ENCODE results near the gene RXRB. TPM values are rescaled to one million over a fixed set of nuclear protein-coding genes. Genes with fewer than 3 reads are reported as not detected.

RXRB gene
- total RNA-seq, 1 donor from 2014 or later = 21.6 TPM

GRCh38 chr6:33183071-33183683 lies 17.3 kb downstream of the RXRB start:
- intact Hi-C loops (cut with DNase I) = no loop called here
- H3K4me3 ChIP-seq = no peak overlapping the region
- no peaks in the 10 kb centered on the region for H3K36me3 ChIP-seq
- no peaks in the 10 kb centered on the region for H3K27me3 ChIP-seq
- no peaks in the 10 kb centered on the region for H3K9me3 ChIP-seq
- no peak for DNase-seq (ENCODE audit: low spot score in 2 of 2)
- H3K4me1 ChIP-seq = no peaks in the 10 kb centered on the region
- no peak for TF ChIP-seq CTCF (IDR thresholded peaks at IDR 0.05)
- no peak overlapping the region for H3K27ac ChIP-seq

GRCh38 chr6:33181141-33181540 lies 19.3 kb downstream of the RXRB start:
- Histone ChIP-seq H3K27ac (no peak overlapping the region), H3K4me1 (no peaks in the 10 kb centered on the region), H3K9me3 (no peaks in the 10 kb centered on the region), H3K27me3 (no peaks in the 10 kb centered on the region), H3K36me3 (no peaks in the 10 kb centered on the region), H3K4me3 (no peak overlapping the region)
- TF ChIP-seq CTCF (IDR thresholded peaks at IDR 0.05) = no peak
- DNase-seq (ENCODE audit: low spot score in 2 of 2) = no peak
- intact Hi-C loops (cut with DNase I) = no loop called here

- no peaks in the 10 kb centered on the region for H3K9me3 ChIP-seq
- H3K4me3 ChIP-seq = no peak overlapping the region
- no peak for TF ChIP-seq CTCF (IDR thresholded peaks at IDR 0.05)
- no peaks in the 10 kb centered on the region for H3K27me3 ChIP-seq
- no peak overlapping the region for H3K27ac ChIP-seq
- no peaks in the 10 kb centered on the region for H3K36me3 ChIP-seq
- H3K4me1 ChIP-seq = no peaks in the 10 kb centered on the region
- intact Hi-C loops (cut with DNase I) = no loop called here
- DNase-seq (ENCODE audit: low spot score in 2 of 2) = no peak
Observed at GRCh38 chr6:33178755-33179475, 21.6 kb downstream of the RXRB start.

GRCh38 chr6:33177552-33178446 lies 22.7 kb downstream of the RXRB start:
- H3K4me3 ChIP-seq = no peak overlapping the region
- H3K27ac ChIP-seq = no peak overlapping the region
- H3K36me3 ChIP-seq = no peaks in the 10 kb centered on the region
- DNase-seq (ENCODE audit: low spot score in 2 of 2) = no peak
- TF ChIP-seq CTCF (IDR thresholded peaks at IDR 0.05) = no peak
- H3K4me1 ChIP-seq = no peaks in the 10 kb centered on the region
- intact Hi-C loops (cut with DNase I) = no loop called here
- no peaks in the 10 kb centered on the region for H3K27me3 ChIP-seq
- no peaks in the 10 kb centered on the region for H3K9me3 ChIP-seq

- Histone ChIP-seq H3K4me3 (no peak overlapping the region), H3K9me3 (no peaks in the 10 kb centered on the region), H3K4me1 (no peaks in the 10 kb centered on the region), H3K36me3 (no peaks in the 10 kb centered on the region), H3K27me3 (no peaks in the 10 kb centered on the region), H3K27ac (no peak overlapping the region)
- no peak for TF ChIP-seq CTCF (IDR thresholded peaks at IDR 0.05)
- intact Hi-C loops (cut with DNase I) = no loop called here
- no peak for DNase-seq (ENCODE audit: low spot score in 2 of 2)
Observed at GRCh38 chr6:33176906-33177305, 23.6 kb downstream of the RXRB start.
